Renal cortical epithelial cell (primary cell): ENCODE measurements around the gene ZIC2. TPM values are rescaled to one million over a fixed set of nuclear protein-coding genes. Genes with fewer than 3 reads are reported as not detected.
"Not testable (repeated sequence)": the region's sequence is repeated elsewhere in the genome, so short reads cannot be mapped to it uniquely, and the experiment has no call there.

Experiments
- DNase-seq: peaks from one replicate; pipeline ENCODE4 v3.0.0-alpha.2; 2011; ENCODE audit warnings: low read depth
- total RNA-seq: library from RNA; depleted of rRNA; stranded (reverse); fragments of >200 nt; gene quantifications from 2 replicates; pipeline ENCODE4 v1.2.3, GENCODE V29; 2014

Gene ZIC2
- total RNA-seq, 1 donor from 2014 or later: not detected

GRCh38 chr13:100019780-100020356 is 38.3 kb downstream of the ZIC2 start:
- no peak for DNase-seq

- no peak for DNase-seq
Observed at GRCh38 chr13:100022798-100023197, 41.2 kb downstream of the ZIC2 start.

DNA sequence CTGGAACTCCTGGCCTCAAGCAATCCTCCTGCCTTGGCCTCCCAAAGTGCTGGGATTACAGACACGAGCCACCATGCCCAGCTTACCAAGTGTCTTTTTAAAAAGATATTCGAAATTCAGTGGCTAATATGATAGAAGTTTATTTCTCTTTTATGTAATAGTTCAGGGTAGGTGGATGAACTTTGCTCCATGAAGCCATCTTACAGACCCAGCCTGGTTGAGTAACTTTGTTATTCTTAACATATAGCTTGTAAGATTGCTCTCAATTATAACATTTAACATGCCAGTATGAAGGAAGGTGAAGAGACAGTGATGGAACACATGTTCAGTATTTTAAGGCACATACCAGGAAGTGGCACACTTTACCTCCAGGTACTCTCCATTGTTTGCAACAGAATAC is 42.4 kb downstream of the ZIC2 start:
- DNase-seq: no peak

DNA sequence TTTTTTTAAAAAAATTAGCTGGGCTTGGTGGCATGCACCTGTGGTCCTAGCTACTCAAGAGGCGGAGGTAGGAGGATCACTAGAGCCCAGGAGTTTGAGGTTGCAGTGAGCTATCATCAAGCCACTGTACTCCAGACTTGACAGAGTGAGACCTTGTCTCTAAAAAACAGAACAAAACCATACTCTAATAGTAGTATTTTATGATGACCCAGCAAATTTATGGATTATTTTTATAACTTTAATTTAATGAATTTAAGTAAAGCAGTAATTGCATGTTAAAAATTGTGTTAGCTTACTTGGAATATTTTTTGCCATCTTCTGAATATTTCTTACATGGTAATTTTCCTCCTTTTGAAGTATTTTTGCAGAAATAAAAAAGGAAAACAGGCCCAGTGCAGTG is 48.3 kb downstream of the ZIC2 start:
- DNase-seq: no peak

DNA sequence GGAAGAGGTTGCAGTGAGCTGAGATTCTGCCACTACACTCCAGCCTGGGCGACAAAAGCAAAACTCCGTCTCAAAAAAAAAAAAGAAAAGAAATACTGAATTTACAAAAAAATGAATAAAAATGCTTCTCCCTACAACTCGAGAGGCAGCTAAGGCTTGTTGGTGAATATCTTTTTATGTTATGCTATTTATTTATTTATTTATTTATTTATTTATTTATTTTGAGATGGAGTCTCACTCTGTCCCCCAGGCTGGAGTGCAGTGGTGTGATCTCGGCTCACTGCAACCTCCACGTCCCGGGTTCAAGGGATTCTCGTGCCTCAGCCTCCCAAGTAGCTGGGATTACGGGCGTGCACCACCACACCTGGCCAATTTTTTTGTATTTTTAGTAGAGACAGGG is 51.1 kb downstream of the ZIC2 start:
- DNase-seq: not testable (repeated sequence)

GRCh38 chr13:100035936-100036335 is 54.4 kb downstream of the ZIC2 start:
- no peak for DNase-seq

Other genes starting within 250 kb of the ZIC2 start
- gene ZIC5, start 10.0 kb upstream of the ZIC2 start, total RNA-seq: not detected in 2 replicates
- 12.5 and 72.8 TPM in 2 replicates for gene PCCA, start 107.3 kb downstream of the ZIC2 start, total RNA-seq